GM12878 (cell line): ENCODE results near the gene URB1. TPM values are rescaled to one million over a fixed set of nuclear protein-coding genes. Genes with fewer than 3 reads are reported as not detected.

Experiments used
- ATAC-seq: fragments of 200-7000 bp; cut with Tn5 transposase; 3 replicates; pipeline ENCODE4 v1.9.1; 2020; ENCODE audit warnings: mild to moderate bottlenecking, moderate library complexity
- BruUV-seq: library from RNA; stranded (reverse); fragments of 400-500 nt; replicated peaks from 2 replicates; lab custom pipeline; 2021; lab: Mats Ljungman, UMichigan
- CTCF ChIA-PET: fragments of 300-600 bp; sonication (Branson Sonifier 250); formaldehyde crosslinking; extraction: SDS; loops from one replicate; lab custom pipeline; 2021; ENCODE audit warnings: inconsistent platforms; lab: Yijun Ruan, JAX
- POLR2A ChIA-PET: fragments of 350-600 bp; formaldehyde crosslinking; extraction: SDS; loops from one replicate; lab custom pipeline; 2021; ENCODE audit warnings: inconsistent platforms; lab: Charles Lee
- RAD21 ChIA-PET: fragments of 300-600 bp; sonication (Branson Sonifier 250); formaldehyde crosslinking; loops from one replicate; lab custom pipeline; 2023; ENCODE audit warnings: antibody characterized with exemption; ENCODE audit not compliant: unreplicated experiment; lab: Charles Lee
- SMC1A ChIA-PET: fragments of 300-600 bp; sonication (Branson Sonifier 250); formaldehyde crosslinking; loops from one replicate; lab custom pipeline; 2023; ENCODE audit not compliant: unreplicated experiment, uncharacterized antibody; lab: Charles Lee
- DNase-seq: peaks from one replicate; pipeline ENCODE4 v3.0.0-alpha.2; 2011; ENCODE audit warnings: low read depth, low spot score
- FAIRE-seq: peaks from 3 replicates; lab custom pipeline; 2011; peaks lifted over from hg19 to GRCh38; lab: Jason Lieb, UNC
- H2AFZ ChIP-seq: 2 replicates; pipeline ENCODE4 v1.6.0; 2011; ENCODE audit warnings: low read depth, low read length, control low read depth; ENCODE audit not compliant: control insufficient read depth
- H3K27ac ChIP-seq: 2 replicates; pipeline ENCODE4 v1.5.1; 2011; ENCODE audit warnings: control low read depth; ENCODE audit not compliant: control insufficient read depth, insufficient read depth
- H3K27me3 ChIP-seq, 2 experiments: replicated peaks in 1 of 2; 2 replicates each; pipeline versions ENCODE4 v1.6.0 to v1.6.1; 2011; ENCODE audit warnings: low read length in 1 of 2; ENCODE audit not compliant: control insufficient read depth in 2 of 2, insufficient read depth in 2 of 2
- H3K36me3 ChIP-seq, 2 experiments: 2 replicates each; pipeline ENCODE4 v1.5.1; 2011; ENCODE audit warnings: low read length in 1 of 2; ENCODE audit not compliant: control insufficient read depth in 2 of 2, insufficient read depth in 2 of 2
- H3K4me1 ChIP-seq: 2 replicates; pipeline ENCODE4 v1.6.1; 2011; ENCODE audit warnings: mild to moderate bottlenecking, low read length, moderate library complexity, mixed read lengths; ENCODE audit not compliant: control insufficient read depth, insufficient read depth
- H3K4me2 ChIP-seq: 2 replicates; pipeline ENCODE4 v1.6.0; 2011; ENCODE audit warnings: control low read depth; ENCODE audit not compliant: control insufficient read depth, insufficient read depth
- H3K4me3 ChIP-seq: fragments of 200-600 bp; sonication (generic); 2 replicates; pipeline ENCODE4 v1.5.1; 2016
- H3K79me2 ChIP-seq: 2 replicates; pipeline ENCODE4 v1.6.0; 2011; ENCODE audit warnings: low read length; ENCODE audit not compliant: control insufficient read depth, insufficient read depth
- H3K9ac ChIP-seq: 2 replicates; pipeline ENCODE4 v1.8.0; 2011; ENCODE audit warnings: low read length, control low read depth, mixed read lengths; ENCODE audit not compliant: control insufficient read depth, insufficient read depth
- H3K9me3 ChIP-seq: replicated peaks from 3 replicates; pipeline ENCODE4 v1.5.1; 2011; ENCODE audit warnings: mild to moderate bottlenecking, low read length; ENCODE audit not compliant: control insufficient read depth, insufficient read depth
- H4K20me1 ChIP-seq: 2 replicates; pipeline ENCODE4 v1.6.0; 2011; ENCODE audit not compliant: control insufficient read depth, insufficient read depth
- BRCA1 ChIP-seq: IDR thresholded peaks from 2 replicates; pipeline ENCODE4 v1.6.1; 2011; ENCODE audit warnings: low read depth, low read length, improper control_type of control experiment
- CBX3 ChIP-seq: fragments of 200-600 bp; sonication (generic); IDR thresholded peaks from 2 replicates; pipeline ENCODE4 v1.6.1; 2016; ENCODE audit warnings: low read depth, borderline replicate concordance
- CEBPZ ChIP-seq: fragments of 150-350 bp; IDR thresholded peaks from 2 replicates; pipeline ENCODE4 v1.6.1; 2016; ENCODE audit warnings: low read depth, low read length
- ESRRA ChIP-seq: IDR thresholded peaks from 2 replicates; pipeline ENCODE4 v1.6.1; 2012; ENCODE audit warnings: mild to moderate bottlenecking, low read length, improper control_type of control experiment
- FOXM1 ChIP-seq: IDR thresholded peaks from 2 replicates; pipeline ENCODE4 v1.6.1; 2012; ENCODE audit warnings: low read depth, mild to moderate bottlenecking, inconsistent platforms, low read length, moderate library complexity
- HDAC2 ChIP-seq: fragments of 200-600 bp; sonication (generic); IDR thresholded peaks from 2 replicates; pipeline ENCODE4 v1.6.1; 2017
- IRF3 ChIP-seq: fragments of 450-650 bp; IDR thresholded peaks from 2 replicates; pipeline ENCODE4 v1.6.1; 2014; ENCODE audit warnings: mild to moderate bottlenecking
- NFYB ChIP-seq: IDR thresholded peaks from 2 replicates; pipeline ENCODE4 v1.6.1; 2011; ENCODE audit warnings: low read depth, mild to moderate bottlenecking, low read length, improper control_type of control experiment, moderate library complexity; ENCODE audit not compliant: insufficient read depth
- NR2C2 ChIP-seq: IDR thresholded peaks from 2 replicates; pipeline ENCODE4 v1.6.1; 2011; ENCODE audit warnings: borderline replicate concordance, low read depth; ENCODE audit not compliant: control insufficient read depth, insufficient read length
- POU2F2 ChIP-seq: IDR thresholded peaks from 3 replicates; pipeline ENCODE4 v1.6.1; 2011; ENCODE audit warnings: low read depth, mild to moderate bottlenecking, low read length, borderline replicate concordance
- RAD21 ChIP-seq: IDR thresholded peaks from 2 replicates; pipeline ENCODE4 v1.6.1; 2011; ENCODE audit warnings: mild to moderate bottlenecking, low read depth, low read length, moderate library complexity; ENCODE audit not compliant: insufficient read depth
- SMC3 ChIP-seq: IDR thresholded peaks from 2 replicates; pipeline ENCODE4 v1.6.1; 2011; ENCODE audit warnings: low read length, improper control_type of control experiment, borderline replicate concordance
- ZBTB11 ChIP-seq: fragments of 450-650 bp; formaldehyde crosslinking; IDR thresholded peaks from 2 replicates; pipeline ENCODE4 v1.5.0; 2022; ENCODE audit warnings: mild to moderate bottlenecking, missing genetic modification characterization
- ZNF274 ChIP-seq: IDR thresholded peaks from one replicate; pipeline ENCODE4 v1.8.0; 2011; ENCODE audit not compliant: insufficient read length, insufficient read depth
- ZNF622 ChIP-seq: fragments of 450-650 bp; IDR thresholded peaks from 2 replicates; pipeline ENCODE4 v1.6.1; 2017; ENCODE audit warnings: mild to moderate bottlenecking, inconsistent platforms
- WGBS: methylation state at CpG from one replicate; pipeline ENCODE4 v1.1.6; 2016; ENCODE audit warnings: low lambda C conversion rate; ENCODE audit not compliant: insufficient replicate concordance, insufficient coverage; ENCODE audit errors: missing lambda C conversion rate; 5-methylcytosine and 5-hydroxymethylcytosine counted together
- in situ Hi-C: fragments of 300-500 bp; cut with MboI; formaldehyde crosslinking; loops from 9 replicates; pipeline ENCODE4 v1.14.3; 2018; ENCODE audit warnings: mixed read lengths
- intact Hi-C: fragments of 100-400 bp; cut with micrococcal nuclease; formaldehyde crosslinking; loops from one replicate; pipeline ENCODE4 v1.14.2; 2022; ENCODE audit not compliant: unreplicated experiment
- polyA plus RNA-seq, 11 experiments: library from polyadenylated mRNA; depleted of rRNA in 4 of 11; unstranded in 6 of 11; stranded (reverse) in 5 of 11; fragments of >200 nt; fragmentation: Nextera tagmentation in 4 of 11; fragmentation: Illumina TruSeq in 1 of 11; extraction: Ambion mirVana in 4 of 11; extraction: Trizol in 1 of 11; gene quantifications; 1 replicate in 1 of 11; 2 replicates in 10 of 11; pipeline versions ENCODE4 v1.2.1 to v1.2.3, GENCODE V29; 2011 to 2016; ENCODE audit warnings: inconsistent platforms in 2 of 11, missing spikeins in 2 of 11, low read depth in 1 of 11
- total RNA-seq, 4 experiments: library from RNA; depleted of rRNA in 3 of 4; stranded (reverse); fragments of >200 nt in 3 of 4; fragmentation: Illumina TruSeq in 1 of 4; extraction: Trizol in 1 of 4; gene quantifications; 2 replicates each; pipeline versions ENCODE4 v1.2.1 to v1.2.3, GENCODE V29; 2013 to 2021

URB1 gene
- total and polyA plus RNA-seq, 10 of the 15 experiments (the other 5 are each of a cell fraction or from before 2014, with no cell fraction given) = 0.56 to 23.2 (median 8.9) TPM

- TF ChIP-seq IRF3 (no peak), NFYB (no peak), ZNF622 (no peak), CEBPZ (no peak)
Observed at GRCh38 chr21:32422064-32422463, 29.3 kb upstream of the URB1 start (continued).

GRCh38 chr21:32418146-32418545 lies 25.3 kb upstream of the URB1 start:
- Histone ChIP-seq H3K27ac (no peak overlapping the region), H3K36me3 (no peaks in the 10 kb centered on the region), H2AFZ (no peak overlapping the region), H3K4me2 (no peak overlapping the region), H3K4me3 (no peak overlapping the region), H3K4me1 (no peaks in the 10 kb centered on the region), H3K79me2 (no peaks in the 10 kb centered on the region), H3K27me3 (0 out of 4 replicates have a peak, but pooled peaks cover 0 to 1% of the 10 kb centered on the region in 2 experiments), H4K20me1 (no peaks in the 10 kb centered on the region), H3K9ac (no peak overlapping the region), H3K9me3 (no peaks in the 10 kb centered on the region)
- no peak for DNase-seq
- WGBS = 16% methylated on average over 4 of the region's 4 CpGs
- ChIA-PET RAD21 (no interaction called here), POLR2A (no interaction called here), CTCF (interaction anchor here (1.6 kb wide), 1 partner anchor 183 kb away, joined by 3 read pairs; no protein-coding TSS in a partner anchor), SMC1A (no interaction called here)
- BruUV-seq = no TSS peak
- in situ Hi-C loops (no loop called here), intact Hi-C loops (no loop called here)
- FAIRE-seq = no peak
- no peak for ATAC-seq
- TF ChIP-seq FOXM1 = no peak
- no peak for TF ChIP-seq POU2F2
- no peak for TF ChIP-seq RAD21
- TF ChIP-seq ZNF274 = no peak
- no peak for TF ChIP-seq NR2C2
- TF ChIP-seq HDAC2 = no peak
- no peak for TF ChIP-seq SMC3
- no peak for TF ChIP-seq ESRRA
- TF ChIP-seq BRCA1 = no peak
- no peak for TF ChIP-seq CBX3
- no peak for TF ChIP-seq ZBTB11 (CRISPR knock-in tag)
